ENCODE measurements around the gene ATXN10. TPM values are rescaled to one million over a fixed set of nuclear protein-coding genes. Genes with fewer than 3 reads are reported as not detected.
A peak's percentile ranks its signal among the peaks of the same experiment; 100 is the strongest.

The ATXN10 gene
- total and polyA plus RNA-seq, 10 of the 15 experiments (the other 5 are each of a cell fraction or from before 2014, with no cell fraction given) = 29.2 to 249 (median 146) TPM

DNA sequence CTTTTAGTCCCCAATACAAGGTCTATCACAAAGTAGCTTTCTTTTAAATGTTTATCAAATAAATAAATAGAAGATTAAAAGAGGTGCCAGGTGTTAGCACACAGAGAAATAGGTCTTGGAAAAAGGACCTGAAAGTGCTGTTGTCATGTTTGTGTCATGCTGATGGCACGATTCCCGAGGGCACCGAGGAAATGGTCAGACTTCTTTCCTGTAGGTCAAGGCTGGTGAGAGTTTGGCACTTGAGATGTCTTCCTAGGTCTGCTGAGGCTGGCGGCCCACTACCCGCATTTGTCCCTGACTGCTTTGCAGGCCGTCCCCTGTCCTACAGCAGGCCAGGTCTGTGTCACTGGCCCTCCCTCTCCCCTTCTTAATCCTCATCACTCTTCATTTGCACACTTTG lies 112.1 kb downstream of the ATXN10 start (continued):
- TF ChIP-seq, protein P1, sequence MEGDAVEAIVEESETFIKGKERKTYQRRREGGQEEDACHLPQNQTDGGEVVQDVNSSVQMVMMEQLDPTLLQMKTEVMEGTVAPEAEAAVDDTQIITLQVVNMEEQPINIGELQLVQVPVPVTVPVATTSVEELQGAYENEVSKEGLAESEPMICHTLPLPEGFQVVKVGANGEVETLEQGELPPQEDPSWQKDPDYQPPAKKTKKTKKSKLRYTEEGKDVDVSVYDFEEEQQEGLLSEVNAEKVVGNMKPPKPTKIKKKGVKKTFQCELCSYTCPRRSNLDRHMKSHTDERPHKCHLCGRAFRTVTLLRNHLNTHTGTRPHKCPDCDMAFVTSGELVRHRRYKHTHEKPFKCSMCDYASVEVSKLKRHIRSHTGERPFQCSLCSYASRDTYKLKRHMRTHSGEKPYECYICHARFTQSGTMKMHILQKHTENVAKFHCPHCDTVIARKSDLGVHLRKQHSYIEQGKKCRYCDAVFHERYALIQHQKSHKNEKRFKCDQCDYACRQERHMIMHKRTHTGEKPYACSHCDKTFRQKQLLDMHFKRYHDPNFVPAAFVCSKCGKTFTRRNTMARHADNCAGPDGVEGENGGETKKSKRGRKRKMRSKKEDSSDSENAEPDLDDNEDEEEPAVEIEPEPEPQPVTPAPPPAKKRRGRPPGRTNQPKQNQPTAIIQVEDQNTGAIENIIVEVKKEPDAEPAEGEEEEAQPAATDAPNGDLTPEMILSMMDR (IDR thresholded peaks at IDR 0.05 in 2 of 3, conservative IDR thresholded peaks at IDR 0.05 in 1 of 3; ENCODE audit: control insufficient read depth in 2 of 3, extremely low read depth in 1 of 3, insufficient read depth in 1 of 3, low read depth in 3 of 3, low read length in 3 of 3) = no peak
- no peak for TF ChIP-seq TCF12 (IDR thresholded peaks at IDR 0.05; ENCODE audit: low read depth, low read length)
- no peak for TF ChIP-seq NR2F1 (conservative IDR thresholded peaks at IDR 0.05)
- TF ChIP-seq ZNF622 (IDR thresholded peaks at IDR 0.05) = no peak
- TF ChIP-seq GABPA (IDR thresholded peaks at IDR 0.05; ENCODE audit: low read depth) = no peak
- TF ChIP-seq, protein P2, sequence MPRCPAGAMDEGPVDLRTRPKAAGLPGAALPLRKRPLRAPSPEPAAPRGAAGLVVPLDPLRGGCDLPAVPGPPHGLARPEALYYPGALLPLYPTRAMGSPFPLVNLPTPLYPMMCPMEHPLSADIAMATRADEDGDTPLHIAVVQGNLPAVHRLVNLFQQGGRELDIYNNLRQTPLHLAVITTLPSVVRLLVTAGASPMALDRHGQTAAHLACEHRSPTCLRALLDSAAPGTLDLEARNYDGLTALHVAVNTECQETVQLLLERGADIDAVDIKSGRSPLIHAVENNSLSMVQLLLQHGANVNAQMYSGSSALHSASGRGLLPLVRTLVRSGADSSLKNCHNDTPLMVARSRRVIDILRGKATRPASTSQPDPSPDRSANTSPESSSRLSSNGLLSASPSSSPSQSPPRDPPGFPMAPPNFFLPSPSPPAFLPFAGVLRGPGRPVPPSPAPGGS (IDR thresholded peaks at IDR 0.05; ENCODE audit: borderline replicate concordance, insufficient read depth, low read depth, low read length, poor library complexity, severe bottlenecking) = no peak

DNA sequence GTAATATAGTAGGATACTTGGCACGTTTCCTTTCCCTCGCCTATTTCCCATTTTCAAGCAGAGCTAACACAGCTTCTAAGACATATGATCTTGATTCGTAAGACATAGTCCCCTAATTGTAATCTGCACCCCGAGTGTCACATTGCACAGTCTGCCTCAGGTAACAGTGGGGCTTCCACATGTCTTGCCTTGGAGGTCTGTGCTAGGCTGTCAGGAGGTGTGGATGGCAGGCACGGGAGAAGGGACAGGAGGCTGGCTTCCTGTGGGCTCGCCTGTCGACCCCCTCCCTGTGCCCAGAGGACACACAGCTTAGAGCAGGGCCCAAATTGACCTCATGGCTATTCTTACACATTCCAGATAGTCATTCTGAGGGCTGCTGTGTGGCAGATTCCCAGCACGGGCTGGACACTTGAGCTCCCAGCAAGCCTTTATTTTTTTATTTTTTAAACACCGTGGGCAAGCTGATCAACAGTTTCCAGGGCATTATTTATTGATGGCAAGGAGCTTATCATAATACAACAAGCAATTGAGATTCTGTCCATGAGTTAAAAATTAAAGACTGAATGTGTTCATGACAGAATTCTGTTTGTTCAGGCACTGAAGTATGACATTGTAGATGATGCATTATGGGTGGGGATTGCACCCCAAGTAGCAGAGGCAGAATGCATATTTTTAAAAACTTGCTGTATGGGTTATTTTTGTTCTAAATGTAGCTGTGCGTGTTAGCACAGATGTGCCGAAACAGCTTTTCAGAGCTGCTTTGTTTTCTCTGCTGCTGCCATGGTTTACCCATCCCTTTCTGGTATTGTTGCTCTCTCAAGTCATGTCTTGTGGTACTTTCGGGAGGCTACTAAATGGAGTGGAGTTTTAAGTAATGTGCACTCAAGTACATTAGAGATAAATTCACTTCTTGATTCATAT lies 113.0 kb downstream of the ATXN10 start:
- no peak for ATAC-seq
- SMC1A ChIA-PET (ENCODE audit: uncharacterized antibody, unreplicated experiment) = interaction anchor here (0.8 to 1.7 kb wide), 5 partner anchors 14 to 35 kb away, joined by 3 to 8 read pairs (median 3); no protein-coding TSS in a partner anchor
- FAIRE-seq = no peak
- no peak overlapping the region for H3K4me3 ChIP-seq
- peaks cover 18% of the 10 kb centered on the region for H3K4me1 ChIP-seq (ENCODE audit: control insufficient read depth, insufficient read depth, low read length)
- WGBS (ENCODE audit: insufficient coverage, insufficient replicate concordance, low lambda C conversion rate, missing lambda C conversion rate) = 61% methylated on average over 12 of the region's 12 CpGs
- 0 out of 2 replicates have a peak overlapping the region, but pooled peaks have one; percentile 5 for H3K4me2 ChIP-seq (ENCODE audit: control insufficient read depth, insufficient read depth)
- in situ Hi-C loops (cut with MboI) (no loop called here), intact Hi-C loops (cut with micrococcal nuclease; ENCODE audit: unreplicated experiment) (no loop called here)
- no TSS peak for BruUV-seq (replicated peaks)
- H4K20me1 ChIP-seq (ENCODE audit: control insufficient read depth, insufficient read depth) = no peaks in the 10 kb centered on the region
- H3K9me3 ChIP-seq (replicated peaks; ENCODE audit: control insufficient read depth, insufficient read depth, low read length) = no peaks in the 10 kb centered on the region
- CTCF ChIA-PET = interaction anchor here (0.8 to 1.2 kb wide), 3 partner anchors 8 to 211 kb away, joined by 3 to 5 read pairs (median 4); no protein-coding TSS in a partner anchor
- DNase-seq (ENCODE audit: low read depth, low spot score) = peak; percentile 30
- RAD21 ChIA-PET (ENCODE audit: unreplicated experiment) = no interaction called here
- peak overlapping the region; percentile 66 for H3K27ac ChIP-seq (ENCODE audit: control insufficient read depth, insufficient read depth)
- no peaks in the 10 kb centered on the region; the same call in 1 of the 2 replicates for H3K79me2 ChIP-seq (ENCODE audit: control insufficient read depth, insufficient read depth, low read length)
- H3K27me3 ChIP-seq (replicated peaks in 1 of 2; ENCODE audit: control insufficient read depth in 2 of 2, insufficient read depth in 2 of 2, low read length in 1 of 2) = no peaks in the 10 kb centered on the region
- POLR2A ChIA-PET = no interaction called here
- H3K9ac ChIP-seq (ENCODE audit: control insufficient read depth, insufficient read depth, low read length) = peak overlapping the region; percentile 18; the same call in 1 of the 2 replicates
- H3K36me3 ChIP-seq (ENCODE audit: control insufficient read depth in 2 of 2, insufficient read depth in 2 of 2, low read length in 1 of 2) = peaks cover 2 to 3% of the 10 kb centered on the region in 2 experiments; a peak in 3 of 4 replicates
- H2AFZ ChIP-seq (ENCODE audit: control insufficient read depth, low read depth, low read length) = no peak overlapping the region
- TF ChIP-seq PML (IDR thresholded peaks at IDR 0.05; ENCODE audit: low read length) (peak; percentile 28; the same call in 1 of the 2 replicates), NRF1 (conservative IDR thresholded peaks at IDR 0.05; ENCODE audit: low read depth, low read length) (no peak), CBFB (IDR thresholded peaks at IDR 0.05; ENCODE audit: low read depth) (no peak), EZH2 (IDR thresholded peaks at IDR 0.05; ENCODE audit: borderline replicate concordance, control insufficient read depth, low read depth, low read length) (no peak), MXI1 (IDR thresholded peaks at IDR 0.05; ENCODE audit: low read depth, low read length) (no peak)
- TF ChIP-seq, protein P3, sequence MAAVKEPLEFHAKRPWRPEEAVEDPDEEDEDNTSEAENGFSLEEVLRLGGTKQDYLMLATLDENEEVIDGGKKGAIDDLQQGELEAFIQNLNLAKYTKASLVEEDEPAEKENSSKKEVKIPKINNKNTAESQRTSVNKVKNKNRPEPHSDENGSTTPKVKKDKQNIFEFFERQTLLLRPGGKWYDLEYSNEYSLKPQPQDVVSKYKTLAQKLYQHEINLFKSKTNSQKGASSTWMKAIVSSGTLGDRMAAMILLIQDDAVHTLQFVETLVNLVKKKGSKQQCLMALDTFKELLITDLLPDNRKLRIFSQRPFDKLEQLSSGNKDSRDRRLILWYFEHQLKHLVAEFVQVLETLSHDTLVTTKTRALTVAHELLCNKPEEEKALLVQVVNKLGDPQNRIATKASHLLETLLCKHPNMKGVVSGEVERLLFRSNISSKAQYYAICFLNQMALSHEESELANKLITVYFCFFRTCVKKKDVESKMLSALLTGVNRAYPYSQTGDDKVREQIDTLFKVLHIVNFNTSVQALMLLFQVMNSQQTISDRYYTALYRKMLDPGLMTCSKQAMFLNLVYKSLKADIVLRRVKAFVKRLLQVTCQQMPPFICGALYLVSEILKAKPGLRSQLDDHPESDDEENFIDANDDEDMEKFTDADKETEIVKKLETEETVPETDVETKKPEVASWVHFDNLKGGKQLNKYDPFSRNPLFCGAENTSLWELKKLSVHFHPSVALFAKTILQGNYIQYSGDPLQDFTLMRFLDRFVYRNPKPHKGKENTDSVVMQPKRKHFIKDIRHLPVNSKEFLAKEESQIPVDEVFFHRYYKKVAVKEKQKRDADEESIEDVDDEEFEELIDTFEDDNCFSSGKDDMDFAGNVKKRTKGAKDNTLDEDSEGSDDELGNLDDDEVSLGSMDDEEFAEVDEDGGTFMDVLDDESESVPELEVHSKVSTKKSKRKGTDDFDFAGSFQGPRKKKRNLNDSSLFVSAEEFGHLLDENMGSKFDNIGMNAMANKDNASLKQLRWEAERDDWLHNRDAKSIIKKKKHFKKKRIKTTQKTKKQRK (IDR thresholded peaks at IDR 0.05; ENCODE audit: low read depth, low read length) = no peak

Data from GM12878 (cell line).